ENCODE data around the gene USH1C. TPM values are rescaled to one million over a fixed set of nuclear protein-coding genes. Genes with fewer than 3 reads are reported as not detected.

Gene USH1C
- total and polyA plus RNA-seq, 12 donors, result 0.22 to 1.9 (median 0.97) TPM; not detected in 9

DNA sequence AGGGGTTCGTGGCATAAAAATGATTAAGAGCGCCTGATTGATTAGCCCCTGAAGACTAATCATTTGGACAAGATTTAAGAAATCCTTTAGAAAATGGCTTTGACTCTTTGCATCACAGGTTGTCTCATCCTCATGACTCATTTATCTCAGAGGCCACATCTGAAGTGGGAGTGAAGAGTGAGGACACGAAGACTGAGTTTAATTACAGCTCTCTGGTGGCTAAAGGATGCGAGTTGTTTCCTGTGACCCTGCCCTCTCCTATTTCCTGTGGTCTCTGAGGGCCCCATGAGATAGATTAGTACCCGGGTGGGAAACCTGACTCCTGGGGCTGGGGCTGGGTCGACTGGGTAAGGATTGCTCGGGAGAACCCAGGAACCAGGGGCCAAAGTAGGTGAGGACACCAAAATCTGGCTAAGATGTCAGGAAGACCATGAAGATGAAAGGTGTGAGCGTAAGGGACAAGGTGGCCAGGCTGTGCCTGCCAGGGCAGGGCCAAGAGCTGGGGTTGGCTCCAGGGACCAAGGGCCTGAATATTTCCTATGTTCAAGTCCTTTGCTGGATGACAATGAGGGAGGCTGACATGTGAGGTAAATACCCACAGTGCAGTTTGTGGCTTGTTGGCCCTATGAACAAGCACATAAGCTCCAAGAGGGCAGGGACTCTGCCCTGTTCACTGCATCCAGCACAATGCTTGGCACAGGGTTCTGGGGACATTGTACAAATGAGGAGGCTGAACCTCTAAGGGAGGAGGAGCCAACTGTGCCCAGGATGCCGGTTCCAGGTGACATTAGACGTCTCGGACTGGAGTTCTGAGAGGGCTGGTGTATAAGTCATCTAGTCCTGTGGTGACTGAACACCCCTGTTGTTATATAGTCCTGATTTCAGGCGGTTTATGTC is 6.5 kb upstream of the USH1C start:
- no peaks in the 10 kb centered on the region for H3K36me3 ChIP-seq
- ATAC-seq, result peak in 1 of 8 donors; percentile 6
- TF ChIP-seq, protein P1, sequence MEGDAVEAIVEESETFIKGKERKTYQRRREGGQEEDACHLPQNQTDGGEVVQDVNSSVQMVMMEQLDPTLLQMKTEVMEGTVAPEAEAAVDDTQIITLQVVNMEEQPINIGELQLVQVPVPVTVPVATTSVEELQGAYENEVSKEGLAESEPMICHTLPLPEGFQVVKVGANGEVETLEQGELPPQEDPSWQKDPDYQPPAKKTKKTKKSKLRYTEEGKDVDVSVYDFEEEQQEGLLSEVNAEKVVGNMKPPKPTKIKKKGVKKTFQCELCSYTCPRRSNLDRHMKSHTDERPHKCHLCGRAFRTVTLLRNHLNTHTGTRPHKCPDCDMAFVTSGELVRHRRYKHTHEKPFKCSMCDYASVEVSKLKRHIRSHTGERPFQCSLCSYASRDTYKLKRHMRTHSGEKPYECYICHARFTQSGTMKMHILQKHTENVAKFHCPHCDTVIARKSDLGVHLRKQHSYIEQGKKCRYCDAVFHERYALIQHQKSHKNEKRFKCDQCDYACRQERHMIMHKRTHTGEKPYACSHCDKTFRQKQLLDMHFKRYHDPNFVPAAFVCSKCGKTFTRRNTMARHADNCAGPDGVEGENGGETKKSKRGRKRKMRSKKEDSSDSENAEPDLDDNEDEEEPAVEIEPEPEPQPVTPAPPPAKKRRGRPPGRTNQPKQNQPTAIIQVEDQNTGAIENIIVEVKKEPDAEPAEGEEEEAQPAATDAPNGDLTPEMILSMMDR (IDR thresholded peaks at IDR 0.05), result no peak
- H3K27me3 ChIP-seq, result peaks cover 0 to 53% (median 28%) of the 10 kb centered on the region in 7 donors
- WGBS, 2 donors, result 63 to 64% methylated on average over 12 of the region's 12 CpGs
- no peaks in the 10 kb centered on the region for H3K9me3 ChIP-seq
- H3K4me1 ChIP-seq, result no peaks in the 10 kb centered on the region
- H3K27ac ChIP-seq, result no peak overlapping the region
- no peak overlapping the region for H3K4me3 ChIP-seq
- intact Hi-C loops (cut with DNase I), result no loop called here
- DNase-seq, result no peak

DNA sequence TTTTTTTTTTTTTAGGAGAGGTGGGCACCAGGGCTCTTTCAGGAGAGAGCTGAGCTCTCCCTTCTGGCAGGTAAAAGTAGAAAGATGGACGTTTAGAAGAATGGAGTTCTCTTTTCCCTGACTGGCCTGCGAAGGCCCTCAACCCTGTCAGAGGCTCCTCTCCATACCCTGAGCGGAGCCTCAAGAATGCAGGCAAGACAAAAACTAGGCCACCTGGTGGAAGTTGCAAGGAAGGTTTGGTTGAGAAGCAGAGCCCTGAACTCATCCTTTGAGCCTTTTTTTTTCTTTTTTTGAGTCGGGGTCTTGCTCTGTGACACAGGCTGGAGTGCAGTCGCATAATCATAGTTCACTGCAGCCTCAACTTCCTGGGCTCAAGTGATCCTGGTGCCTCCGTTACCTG is 4.2 kb upstream of the USH1C start:
- intact Hi-C loops (cut with DNase I), result no loop called here

DNA sequence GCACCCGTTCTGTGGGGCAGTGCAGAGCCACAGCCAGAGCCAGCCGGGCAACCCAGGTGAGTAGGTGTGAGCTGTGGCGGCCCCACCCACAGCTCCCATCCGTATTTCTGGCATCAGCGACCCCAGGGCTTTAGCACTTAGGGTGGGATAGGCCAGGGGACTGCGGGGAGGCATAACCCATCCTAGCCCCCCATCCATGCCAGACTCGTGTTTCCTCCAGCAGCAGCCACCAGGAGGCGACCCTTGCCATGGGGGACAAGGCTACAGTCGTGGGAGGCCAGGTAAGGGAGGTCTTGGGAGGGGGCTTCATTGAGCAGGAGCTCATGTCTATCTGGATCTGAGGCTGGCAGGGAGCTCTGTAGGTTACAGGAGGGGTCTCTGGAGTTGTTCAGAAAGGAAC is 3.7 kb upstream of the USH1C start:
- no peaks in the 10 kb centered on the region for H3K9me3 ChIP-seq
- WGBS, 2 donors, result 57 to 59% methylated on average over 9 of the region's 9 CpGs
- H3K4me1 ChIP-seq, result peaks cover 0 to 5% (median 0%) of the 10 kb centered on the region in 9 donors
- intact Hi-C loops (cut with DNase I), result no loop called here
- no peak overlapping the region for H3K27ac ChIP-seq
- H3K4me3 ChIP-seq, result no peak overlapping the region
- TF ChIP-seq, protein P1 (IDR thresholded peaks at IDR 0.05), result no peak
- DNase-seq, result no peak
- peaks cover 0 to 63% (median 47%) of the 10 kb centered on the region in 7 donors for H3K27me3 ChIP-seq
- H3K36me3 ChIP-seq, result no peaks in the 10 kb centered on the region
- ATAC-seq, result no peak

More for the DNA sequence above, 4.2 kb upstream of the USH1C start:
- Histone ChIP-seq H3K27me3 (peaks cover 0 to 62% (median 43%) of the 10 kb centered on the region in 7 donors), H3K27ac (no peak overlapping the region), H3K4me3 (no peak overlapping the region), H3K4me1 (peaks cover 0 to 5% (median 0%) of the 10 kb centered on the region in 9 donors), H3K9me3 (no peaks in the 10 kb centered on the region), H3K36me3 (no peaks in the 10 kb centered on the region)
- TF ChIP-seq, protein P1 (IDR thresholded peaks at IDR 0.05), result no peak
- ATAC-seq (no peak), DNase-seq (no peak)
- WGBS, 2 donors, result 77 to 81% methylated on average over 6 of the region's 6 CpGs

DNA sequence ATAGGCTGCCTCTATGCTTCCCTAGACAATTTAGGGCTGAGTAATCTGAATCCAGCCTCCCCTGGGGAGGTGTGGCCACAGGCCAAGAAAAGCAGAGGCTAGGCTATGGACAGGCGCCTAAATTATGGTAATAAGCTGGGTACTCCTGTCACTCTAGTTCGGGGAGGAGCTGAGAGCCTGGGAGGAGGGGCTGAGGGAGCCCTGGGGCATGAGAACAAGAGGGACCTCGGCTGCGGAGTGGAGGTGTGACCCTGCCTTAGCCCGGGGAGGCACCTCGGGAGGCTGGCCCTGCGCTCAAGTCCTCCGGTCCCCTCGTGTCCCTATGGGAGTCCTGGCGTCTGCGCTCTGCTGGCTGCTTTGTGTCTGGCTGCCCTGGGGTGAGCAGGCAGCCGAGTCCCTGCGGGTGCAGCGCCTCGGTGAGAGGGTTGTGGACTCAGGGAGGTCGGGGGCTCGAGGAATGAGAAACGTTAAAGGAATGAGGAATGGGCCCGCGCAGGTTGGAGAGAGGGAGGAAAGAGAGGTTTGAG is 2.9 kb upstream of the USH1C start, which contains the start of gene OTOG:
OTOG (plus strand) TSS at position 209 of the 527 bp plus-strand sequence; CDS start at position 323, 114 bp downstream.
- Histone ChIP-seq H3K4me1 (peaks cover 0 to 5% (median 0%) of the 10 kb centered on the region in 9 donors), H3K4me3 (no peak within 1 kb of the TSS), H3K9me3 (no peaks in the 10 kb centered on the region), H3K27ac (no peak within 1 kb of the TSS), H3K27me3 (peaks cover 0 to 59% (median 47%) of the 10 kb centered on the region in 7 donors), H3K36me3 (no peaks in the 10 kb centered on the region)
- TF ChIP-seq, protein P1 (IDR thresholded peaks at IDR 0.05), result no peak
- intact Hi-C loops (cut with DNase I), result no loop called here
- 15 to 20% methylated on average over 20 of the region's 20 CpGs for WGBS, 2 donors
- no peak for ATAC-seq
- no peak for DNase-seq
